Thyroid gland (tissue), 4 donors: ENCODE measurements around the gene OPN4. TPM values are rescaled to one million over a fixed set of nuclear protein-coding genes. Genes with fewer than 3 reads are reported as not detected.

Experiments used
- DNase-seq, 2 donors: peaks; one replicate each; pipeline ENCODE4 v3.0.0-alpha.2; 2019
- H3K27ac ChIP-seq, 3 donors: fragments of 200-600 bp; sonication (generic); 1 replicate in 2 of 3; 2 replicates in 1 of 3; pipeline ENCODE4 v1.5.1; 2016 to 2019; ENCODE audit warnings: mild to moderate bottlenecking in 1 of 3, moderate library complexity in 1 of 3
- H3K27me3 ChIP-seq: fragments of 200-600 bp; sonication (generic); one replicate; pipeline ENCODE4 v1.5.1; 2019
- H3K36me3 ChIP-seq, 2 donors: fragments of 200-600 bp; sonication (generic); one replicate each; pipeline ENCODE4 v1.5.1; 2016 to 2019
- H3K4me1 ChIP-seq, 2 donors: fragments of 200-600 bp; sonication (generic); one replicate each; pipeline ENCODE4 v1.5.1; 2017 to 2019
- H3K4me3 ChIP-seq, 3 donors: fragments of 200-600 bp; sonication (generic); replicated peaks in 1 of 3; 1 replicate in 2 of 3; 2 replicates in 1 of 3; pipeline ENCODE4 v1.5.1; 2016; ENCODE audit warnings: mild to moderate bottlenecking in 1 of 3
- H3K9me3 ChIP-seq: fragments of 200-600 bp; sonication (generic); one replicate; pipeline ENCODE4 v1.5.1; 2017
- POLR2A ChIP-seq, 2 donors: fragments of 450-650 bp; IDR thresholded peaks; one replicate each; pipeline ENCODE4 v1.6.1; 2017; ENCODE audit warnings: antibody characterized with exemption in 2 of 2, mild to moderate bottlenecking in 2 of 2, moderate library complexity in 1 of 2
- WGBS, 2 donors: methylation state at CpG; one replicate each; pipeline ENCODE4 v1.1.5; 2017; 5-methylcytosine and 5-hydroxymethylcytosine counted together
- intact Hi-C: fragments of 100-400 bp; cut with DNase I; formaldehyde crosslinking; loops from one replicate; pipeline ENCODE4 v1.15.1; 2023
- total RNA-seq, 4 donors: library from RNA; depleted of rRNA; stranded (reverse); fragments of >200 nt; gene quantifications; one replicate each; pipeline ENCODE4 v1.2.3, GENCODE V29; 2016
- TF ChIP-seq, protein P1 (sequence below), 6 experiments: fragments of 200-600 bp in 3 of 6; fragments of 450-650 bp in 3 of 6; sonication (generic) in 3 of 6; IDR thresholded peaks; one replicate each; pipeline ENCODE4 v1.5.1; 2016 to 2019; ENCODE audit warnings: antibody characterized with exemption in 6 of 6, mild to moderate bottlenecking in 2 of 6, inconsistent platforms in 1 of 6, moderate library complexity in 1 of 6

OPN4 gene
- total RNA-seq, 4 donors from 2014 or later, result 0.24 TPM; not detected in 3

DNA sequence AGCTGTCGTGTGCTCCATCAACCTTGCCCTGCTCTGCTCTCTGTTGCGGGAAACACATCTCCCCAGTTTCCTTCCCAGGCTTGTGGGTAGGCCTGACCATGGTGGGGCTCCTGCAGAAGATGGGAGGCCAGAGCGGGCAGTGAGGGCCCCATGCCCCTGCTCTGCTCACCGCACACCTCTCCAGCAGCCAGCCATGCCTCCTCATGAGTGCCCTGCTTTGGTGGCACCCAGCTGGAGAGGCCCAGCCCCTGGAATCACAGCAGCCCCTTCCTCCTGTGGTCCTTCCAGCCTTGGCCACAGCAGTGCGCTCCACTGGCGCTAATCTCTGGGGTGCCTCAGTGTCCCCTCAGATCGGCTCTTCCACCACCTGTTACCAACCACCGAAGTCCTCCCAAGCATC lies 4.2 kb upstream of the OPN4 start:
- no peak overlapping the region for H3K4me3 ChIP-seq
- no peaks in the 10 kb centered on the region for H3K9me3 ChIP-seq
- WGBS, 2 donors, result 91% methylated on average over 8 of the region's 8 CpGs
- DNase-seq, result no peak
- no peaks in the 10 kb centered on the region for H3K36me3 ChIP-seq
- intact Hi-C loops, result no loop called here
- no peaks in the 10 kb centered on the region for H3K27me3 ChIP-seq
- peaks cover 0 to 9% of the 10 kb centered on the region in 2 donors for H3K4me1 ChIP-seq
- TF ChIP-seq, protein P1, sequence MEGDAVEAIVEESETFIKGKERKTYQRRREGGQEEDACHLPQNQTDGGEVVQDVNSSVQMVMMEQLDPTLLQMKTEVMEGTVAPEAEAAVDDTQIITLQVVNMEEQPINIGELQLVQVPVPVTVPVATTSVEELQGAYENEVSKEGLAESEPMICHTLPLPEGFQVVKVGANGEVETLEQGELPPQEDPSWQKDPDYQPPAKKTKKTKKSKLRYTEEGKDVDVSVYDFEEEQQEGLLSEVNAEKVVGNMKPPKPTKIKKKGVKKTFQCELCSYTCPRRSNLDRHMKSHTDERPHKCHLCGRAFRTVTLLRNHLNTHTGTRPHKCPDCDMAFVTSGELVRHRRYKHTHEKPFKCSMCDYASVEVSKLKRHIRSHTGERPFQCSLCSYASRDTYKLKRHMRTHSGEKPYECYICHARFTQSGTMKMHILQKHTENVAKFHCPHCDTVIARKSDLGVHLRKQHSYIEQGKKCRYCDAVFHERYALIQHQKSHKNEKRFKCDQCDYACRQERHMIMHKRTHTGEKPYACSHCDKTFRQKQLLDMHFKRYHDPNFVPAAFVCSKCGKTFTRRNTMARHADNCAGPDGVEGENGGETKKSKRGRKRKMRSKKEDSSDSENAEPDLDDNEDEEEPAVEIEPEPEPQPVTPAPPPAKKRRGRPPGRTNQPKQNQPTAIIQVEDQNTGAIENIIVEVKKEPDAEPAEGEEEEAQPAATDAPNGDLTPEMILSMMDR (IDR thresholded peaks at IDR 0.05), result no peak
- no peak for TF ChIP-seq POLR2A (IDR thresholded peaks at IDR 0.05)
- no peak overlapping the region for H3K27ac ChIP-seq

DNA sequence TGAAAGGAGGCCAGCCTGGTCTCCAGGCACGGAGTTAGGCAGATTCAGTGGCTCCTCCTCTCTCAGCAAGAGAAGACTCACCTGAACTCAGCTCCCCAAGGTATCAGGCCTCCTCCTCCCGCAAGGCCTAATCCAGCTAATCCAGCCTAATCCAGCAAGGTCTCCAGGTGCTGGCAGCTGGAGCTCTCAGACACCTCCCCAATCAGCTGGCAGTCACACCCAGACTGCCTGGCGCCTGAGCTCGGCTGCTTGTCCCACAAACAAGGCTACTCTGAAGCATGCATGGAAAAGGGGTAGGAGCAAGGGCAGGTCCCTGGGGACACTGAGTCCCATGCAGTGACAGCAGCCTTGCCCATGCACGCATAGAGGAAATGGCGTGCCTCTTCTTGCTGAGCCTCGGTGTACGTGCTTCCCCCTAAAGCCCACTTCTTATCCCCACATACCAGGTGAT lies 3.3 kb upstream of the OPN4 start:
- Histone ChIP-seq H3K4me1 (peaks cover 0 to 9% of the 10 kb centered on the region in 2 donors), H3K36me3 (no peaks in the 10 kb centered on the region), H3K9me3 (no peaks in the 10 kb centered on the region), H3K4me3 (no peak overlapping the region), H3K27ac (no peak overlapping the region), H3K27me3 (no peaks in the 10 kb centered on the region)
- intact Hi-C loops, result no loop called here
- 87 to 95% methylated on average over 8 of the region's 8 CpGs for WGBS, 2 donors
- no peak for DNase-seq
- TF ChIP-seq POLR2A (IDR thresholded peaks at IDR 0.05), result no peak
- TF ChIP-seq, protein P1 (IDR thresholded peaks at IDR 0.05), result no peak

DNA sequence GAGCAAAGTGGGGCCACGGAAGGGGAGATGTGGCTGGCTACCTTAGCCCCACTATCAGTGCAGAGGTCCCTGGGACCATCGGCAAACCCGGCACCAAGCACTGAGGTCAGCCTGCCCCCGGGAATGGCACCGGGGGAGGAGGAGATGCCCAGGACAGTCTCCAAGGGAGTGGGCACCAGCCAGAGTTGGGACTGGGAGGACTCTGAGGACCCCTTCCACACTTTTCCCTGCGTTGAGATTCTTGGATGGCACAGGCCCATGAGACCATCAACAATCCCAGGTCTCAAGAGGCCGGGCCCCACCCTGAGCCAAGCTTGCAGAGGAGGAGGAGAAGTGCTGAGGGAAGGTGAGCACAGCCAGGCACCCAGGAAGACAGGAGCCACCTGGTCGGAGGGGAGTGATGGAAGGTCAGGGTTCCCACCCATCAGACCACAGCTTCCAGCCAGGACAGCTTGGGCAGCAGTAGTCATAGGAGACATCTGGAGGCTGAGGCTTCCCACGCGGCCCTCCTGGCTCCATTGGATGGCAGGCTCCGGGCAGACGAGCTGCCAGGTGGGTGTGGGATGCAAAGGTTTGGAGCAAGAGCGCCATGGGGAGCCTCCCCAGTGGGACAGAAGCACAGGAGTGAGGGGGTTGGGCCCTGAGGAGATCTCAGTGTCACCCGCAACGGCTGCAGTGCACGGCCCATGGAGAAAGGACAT lies 2.6 kb upstream of the OPN4 start:
- Histone ChIP-seq H3K36me3 (no peaks in the 10 kb centered on the region), H3K9me3 (no peaks in the 10 kb centered on the region), H3K4me3 (no peak overlapping the region), H3K27me3 (no peaks in the 10 kb centered on the region), H3K4me1 (peaks cover 0 to 9% of the 10 kb centered on the region in 2 donors), H3K27ac (no peak overlapping the region)
- TF ChIP-seq, protein P1 (IDR thresholded peaks at IDR 0.05), result no peak
- no peak for TF ChIP-seq POLR2A (IDR thresholded peaks at IDR 0.05)
- WGBS, 2 donors, result 89 to 91% methylated on average over 12 to 16 of the region's 16 CpGs
- DNase-seq, result no peak
- intact Hi-C loops, result no loop called here

DNA sequence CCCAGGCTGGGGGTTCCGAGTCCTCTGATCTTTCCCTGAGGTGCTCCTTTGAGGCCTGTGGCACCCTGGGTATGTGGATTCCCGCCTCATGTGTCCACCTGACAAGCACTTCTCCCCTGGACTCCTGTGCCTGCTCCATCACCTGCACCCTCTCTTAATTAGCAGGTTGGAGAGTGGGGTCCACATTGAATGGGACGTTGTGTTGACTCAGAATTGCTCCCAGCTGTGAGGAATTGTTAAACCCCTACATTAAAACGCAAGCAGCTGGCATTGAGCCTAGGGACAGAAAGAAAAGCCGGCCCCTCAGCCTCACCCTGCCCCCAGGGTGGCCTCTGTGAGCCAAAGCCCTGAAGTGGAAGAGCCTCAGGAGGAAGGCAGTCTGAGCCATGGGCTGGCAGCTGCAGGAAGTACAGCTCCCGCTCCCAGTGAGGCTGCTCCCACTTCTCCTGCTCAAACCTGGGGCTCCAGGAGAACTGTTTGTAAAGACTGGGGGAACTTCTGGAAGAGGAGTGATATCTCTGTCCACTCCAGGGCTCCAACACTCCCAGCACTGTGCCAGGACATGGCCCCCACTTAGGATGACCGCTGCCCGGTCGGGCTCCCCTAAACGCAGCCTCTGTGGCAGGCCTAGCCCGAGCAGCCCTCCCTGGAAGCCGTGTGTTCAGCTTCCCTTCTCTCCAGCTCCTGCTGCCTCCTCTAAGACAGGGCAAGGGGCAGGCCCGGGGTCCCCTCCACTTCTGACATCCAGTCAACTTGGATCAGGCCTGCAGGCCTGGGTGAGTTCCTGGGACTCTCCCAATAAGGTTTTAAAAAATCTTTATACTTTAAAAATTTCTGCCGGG lies 1.8 kb upstream of the OPN4 start:
- Histone ChIP-seq H3K27me3 (no peaks in the 10 kb centered on the region), H3K4me3 (no peak overlapping the region), H3K9me3 (no peaks in the 10 kb centered on the region), H3K27ac (no peak overlapping the region), H3K4me1 (peaks cover 0 to 9% of the 10 kb centered on the region in 2 donors), H3K36me3 (no peaks in the 10 kb centered on the region)
- WGBS, 2 donors, result 53 to 77% methylated on average over 6 to 14 of the region's 14 CpGs
- intact Hi-C loops, result no loop called here
- DNase-seq, result no peak
- TF ChIP-seq POLR2A (IDR thresholded peaks at IDR 0.05), result no peak
- TF ChIP-seq, protein P1 (IDR thresholded peaks at IDR 0.05), result no peak

DNA sequence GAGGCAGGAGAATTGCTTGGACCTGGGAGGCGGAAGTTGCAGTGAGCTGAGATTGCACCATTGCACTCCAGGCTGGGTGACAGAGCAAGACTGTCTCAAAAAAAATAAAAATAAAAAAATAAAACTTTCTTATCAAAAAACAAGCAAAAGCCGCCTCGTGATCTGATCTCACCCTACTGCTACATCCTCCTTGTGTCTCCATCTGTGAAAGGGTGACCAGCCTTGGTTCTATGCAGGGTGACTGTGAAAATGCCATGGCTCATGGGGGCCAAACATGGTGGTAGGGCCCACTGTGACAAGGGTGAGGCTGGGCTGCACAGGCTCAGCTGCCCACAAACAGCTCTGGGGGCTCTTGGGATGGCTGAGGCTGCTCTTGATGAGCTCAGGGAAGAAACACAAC lies 968 bp upstream of the OPN4 start:
- WGBS, 2 donors, result 93 to 96% methylated on average over 3 of the region's 3 CpGs
- no peaks in the 10 kb centered on the region for H3K27me3 ChIP-seq
- no peaks in the 10 kb centered on the region for H3K36me3 ChIP-seq
- intact Hi-C loops, result no loop called here
- TF ChIP-seq POLR2A (IDR thresholded peaks at IDR 0.05), result no peak
- TF ChIP-seq, protein P1 (IDR thresholded peaks at IDR 0.05), result no peak
- H3K4me3 ChIP-seq, result no peak overlapping the region
- no peak overlapping the region for H3K27ac ChIP-seq
- no peak for DNase-seq
- peaks cover 0 to 9% of the 10 kb centered on the region in 2 donors for H3K4me1 ChIP-seq
- H3K9me3 ChIP-seq, result no peaks in the 10 kb centered on the region
